OCI-LY1 (cell line): ENCODE measurements around the gene COL6A3.

Experiments
- H2AFZ ChIP-seq: fragments of 200-600 bp; sonication (generic), shearing (Covaris generic); 2 replicates; pipeline ENCODE4 v1.6.0; 2014; ENCODE audit warnings: antibody characterized with exemption, mild to moderate bottlenecking, low read length
- H3F3A ChIP-seq: fragments of 200-600 bp; sonication (generic), shearing (Covaris generic); 2 replicates; pipeline ENCODE4 v1.6.0; 2014; ENCODE audit warnings: mild to moderate bottlenecking, antibody characterized with exemption, low read length, moderate library complexity; ENCODE audit not compliant: insufficient read depth
- H3K27ac ChIP-seq: fragments of 200-600 bp; sonication (generic); 2 replicates; pipeline ENCODE4 v1.5.1; 2014; ENCODE audit warnings: low read length, mixed run types, mild to moderate bottlenecking, low read depth; ENCODE audit not compliant: poor library complexity, severe bottlenecking
- H3K27me3 ChIP-seq: fragments of 200-600 bp; sonication (generic); 2 replicates; pipeline ENCODE4 v1.6.0; 2014; ENCODE audit warnings: antibody characterized with exemption, mild to moderate bottlenecking, low read length, moderate library complexity; ENCODE audit not compliant: insufficient read depth
- H3K36me3 ChIP-seq: fragments of 200-600 bp; sonication (generic); 2 replicates; pipeline ENCODE4 v1.6.1; 2014; ENCODE audit warnings: mild to moderate bottlenecking, antibody characterized with exemption, low read length, moderate library complexity, mixed read lengths; ENCODE audit not compliant: insufficient read depth
- H3K4me1 ChIP-seq: fragments of 200-600 bp; sonication (generic); 2 replicates; pipeline ENCODE4 v1.5.1; 2014; ENCODE audit warnings: mild to moderate bottlenecking, low read length, moderate library complexity; ENCODE audit not compliant: insufficient read depth, severe bottlenecking
- H3K4me2 ChIP-seq: fragments of 200-600 bp; sonication (generic), shearing (Covaris generic); 2 replicates; pipeline ENCODE4 v1.6.1; 2014; ENCODE audit warnings: low read length
- H3K4me3 ChIP-seq: fragments of 200-600 bp; sonication (generic); 2 replicates; pipeline ENCODE4 v1.5.1; 2014; ENCODE audit warnings: low read length, low read depth, mild to moderate bottlenecking, mixed read lengths; ENCODE audit not compliant: poor library complexity, severe bottlenecking
- H3K79me2 ChIP-seq: fragments of 200-600 bp; shearing (Covaris generic); 2 replicates; pipeline ENCODE4 v1.6.1; 2016; ENCODE audit warnings: mixed run types, low read length, mixed read lengths; ENCODE audit not compliant: insufficient read depth
- H3K9ac ChIP-seq: fragments of 200-600 bp; sonication (generic), shearing (Covaris generic); 2 replicates; pipeline ENCODE4 v1.6.1; 2014; ENCODE audit warnings: mild to moderate bottlenecking, low read length, mixed read lengths
- H3K9me2 ChIP-seq: fragments of 200-600 bp; sonication (generic), shearing (Covaris generic); 2 replicates; pipeline ENCODE4 v1.6.1; 2014; ENCODE audit warnings: low read depth, mild to moderate bottlenecking, low read length, mixed read lengths
- H3K9me3 ChIP-seq: fragments of 200-600 bp; shearing (Covaris generic); 2 replicates; pipeline ENCODE4 v1.6.1; 2014; ENCODE audit warnings: low read length, mixed read lengths
- H4K20me1 ChIP-seq: fragments of 200-600 bp; sonication (generic), shearing (Covaris generic); 2 replicates; pipeline ENCODE4 v1.6.0; 2016; ENCODE audit warnings: mild to moderate bottlenecking, low read length; ENCODE audit not compliant: insufficient read depth
- CTCF ChIP-seq: fragments of 200-600 bp; sonication (generic), shearing (Covaris generic); IDR thresholded peaks from 2 replicates; pipeline ENCODE4 v1.5.1; 2017; ENCODE audit warnings: mild to moderate bottlenecking, antibody characterized with exemption, low read length, moderate library complexity, mixed read lengths
- EZH2 ChIP-seq: fragments of 200-600 bp; sonication (generic), shearing (Covaris generic); IDR thresholded peaks from 2 replicates; pipeline ENCODE4 v1.8.0; 2017; ENCODE audit warnings: borderline replicate concordance, mixed run types, mild to moderate bottlenecking, antibody characterized with exemption, low read length, moderate library complexity, mixed read lengths

Gene COL6A3

GRCh38 chr2:237403024-237403882 is 10.7 kb downstream of the COL6A3 start:
- H4K20me1 ChIP-seq, result no peaks in the 10 kb centered on the region
- no peaks in the 10 kb centered on the region for H3K9me2 ChIP-seq
- H3K27ac ChIP-seq, result no peak overlapping the region
- H3K9ac ChIP-seq, result no peak overlapping the region
- H3K4me3 ChIP-seq, result no peak overlapping the region
- no peak overlapping the region for H3K4me2 ChIP-seq
- no peaks in the 10 kb centered on the region for H3K79me2 ChIP-seq
- H3F3A ChIP-seq, result no peaks in the 10 kb centered on the region
- H3K9me3 ChIP-seq, result no peaks in the 10 kb centered on the region
- H2AFZ ChIP-seq, result no peak overlapping the region
- TF ChIP-seq EZH2, result no peak
- no peak for TF ChIP-seq CTCF
- no peaks in the 10 kb centered on the region for H3K36me3 ChIP-seq
- no peaks in the 10 kb centered on the region for H3K4me1 ChIP-seq
- no peaks in the 10 kb centered on the region for H3K27me3 ChIP-seq

GRCh38 chr2:237400199-237400598 is 13.8 kb downstream of the COL6A3 start:
- Histone ChIP-seq H3K36me3 (no peaks in the 10 kb centered on the region), H3K9me3 (no peaks in the 10 kb centered on the region), H2AFZ (no peak overlapping the region), H3K27me3 (no peaks in the 10 kb centered on the region), H3K4me3 (no peak overlapping the region), H3K4me1 (no peaks in the 10 kb centered on the region), H3F3A (no peaks in the 10 kb centered on the region), H3K27ac (no peak overlapping the region), H3K79me2 (no peaks in the 10 kb centered on the region), H4K20me1 (no peaks in the 10 kb centered on the region), H3K9ac (no peak overlapping the region), H3K9me2 (no peaks in the 10 kb centered on the region), H3K4me2 (no peak overlapping the region)
- TF ChIP-seq CTCF, result no peak
- no peak for TF ChIP-seq EZH2

- H3K4me1 ChIP-seq, result no peaks in the 10 kb centered on the region
- H3K79me2 ChIP-seq, result no peaks in the 10 kb centered on the region
- no peaks in the 10 kb centered on the region for H3K36me3 ChIP-seq
- no peak for TF ChIP-seq EZH2
- no peak for TF ChIP-seq CTCF
- H3K4me3 ChIP-seq, result no peak overlapping the region
- H3K27me3 ChIP-seq, result peaks cover 4% of the 10 kb centered on the region; the same call in 1 of the 2 replicates
- H3K9me2 ChIP-seq, result no peaks in the 10 kb centered on the region
- H4K20me1 ChIP-seq, result no peaks in the 10 kb centered on the region
- H2AFZ ChIP-seq, result no peak overlapping the region
- H3K4me2 ChIP-seq, result no peak overlapping the region
- H3K27ac ChIP-seq, result no peak overlapping the region
- H3K9me3 ChIP-seq, result no peaks in the 10 kb centered on the region
- no peaks in the 10 kb centered on the region for H3F3A ChIP-seq
- no peak overlapping the region for H3K9ac ChIP-seq
Observed at GRCh38 chr2:237397072-237397471, 16.9 kb downstream of the COL6A3 start.
